Measurements from ENCODE around the gene FAM153A. TPM values are rescaled to one million over a fixed set of nuclear protein-coding genes. Genes with fewer than 3 reads are reported as not detected.
"Not testable (repeated sequence)": the region's sequence is repeated elsewhere in the genome, so short reads cannot be mapped to it uniquely, and the experiment has no call there.

The FAM153A gene
- under 1 TPM; 0.29 to 0.34 (median 0.32) TPM for polyA plus RNA-seq (ENCODE audit: insufficient read length in 4 of 4)

- DNase-seq (ENCODE audit: low read depth in 4 of 4, low spot score in 3 of 4) = not testable (repeated sequence)
These were observed at the start of gene FAM153A for GRCh38 chr5:177782792-177783633. Gene FAM153A (minus strand): TSS chr5:177782899.

DNA sequence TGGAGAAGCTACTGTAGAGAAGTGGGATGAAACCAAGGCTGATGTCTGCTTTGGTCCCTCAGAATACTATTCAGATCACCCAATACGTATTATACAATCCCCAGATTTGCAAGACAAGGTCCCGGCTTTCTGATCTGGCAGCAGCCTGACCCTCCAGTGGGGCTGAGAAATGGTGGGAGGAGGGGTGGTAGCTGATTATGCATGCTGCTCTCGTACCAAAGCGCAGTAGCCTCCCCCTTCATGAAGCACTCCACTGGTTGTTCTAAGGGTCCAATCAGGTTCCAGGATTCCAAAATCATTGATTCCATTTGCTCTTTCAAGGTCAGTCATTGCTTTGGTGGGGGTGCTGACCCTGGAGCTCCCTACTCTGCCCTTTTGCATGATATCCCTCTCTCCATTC is 49.6 kb upstream of the FAM153A start:
- not testable (repeated sequence) for DNase-seq (ENCODE audit: low read depth in 4 of 4, low spot score in 3 of 4)

- DNase-seq (ENCODE audit: low read depth in 4 of 4, low spot score in 3 of 4) = not testable (repeated sequence)
These were observed 43.4 kb upstream of the FAM153A start for GRCh38 chr5:177826073-177826472.

- DNase-seq (ENCODE audit: low read depth in 4 of 4, low spot score in 3 of 4) = not testable (repeated sequence)
These were observed 42.1 kb upstream of the FAM153A start for GRCh38 chr5:177824776-177825175.

DNA sequence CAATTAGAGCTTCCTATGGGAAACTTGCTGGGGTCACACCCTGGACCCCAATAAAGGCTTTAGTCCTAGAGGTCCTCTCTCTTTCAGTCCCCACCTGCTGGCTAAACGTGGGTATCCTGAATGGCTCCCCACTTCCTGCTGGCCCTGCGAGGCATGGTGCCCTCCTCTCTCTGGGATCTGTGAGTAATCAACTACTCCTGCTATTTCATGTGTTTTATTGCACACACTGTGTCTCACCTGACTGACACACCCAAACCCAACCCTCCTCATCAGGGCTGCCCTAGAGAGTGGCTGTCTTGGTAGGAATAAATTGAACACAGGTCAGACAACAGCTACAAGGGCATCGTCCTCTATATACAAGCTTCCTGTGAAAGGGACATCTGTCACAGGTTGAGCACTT is 39.8 kb upstream of the FAM153A start:
- not testable (repeated sequence) for DNase-seq (ENCODE audit: low read depth in 4 of 4, low spot score in 3 of 4)

DNA sequence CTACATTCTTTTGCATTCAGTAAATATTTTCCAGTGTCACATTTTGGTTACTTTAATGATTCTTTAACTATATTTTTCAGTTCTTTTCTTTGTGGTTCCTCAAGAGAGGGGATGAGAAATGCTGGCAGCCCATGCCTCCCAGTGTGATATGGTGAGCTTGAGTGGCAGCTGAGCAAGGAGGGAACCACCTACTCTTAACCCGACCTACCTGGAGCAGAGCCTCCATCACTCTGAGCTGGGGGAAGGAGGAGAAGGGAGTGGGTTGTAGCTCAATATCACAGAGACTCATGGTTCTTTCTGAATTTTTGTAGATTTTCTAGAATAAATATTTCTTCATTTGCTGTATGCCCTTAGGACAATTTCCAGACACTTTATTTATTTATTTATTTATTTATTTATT is 37.0 kb upstream of the FAM153A start:
- not testable (repeated sequence) for DNase-seq (ENCODE audit: low read depth in 4 of 4, low spot score in 3 of 4)

GRCh38 chr5:177812814-177813425 is 30.2 kb upstream of the FAM153A start:
- DNase-seq (ENCODE audit: low read depth in 4 of 4, low spot score in 3 of 4) = not testable (repeated sequence)

- not testable (repeated sequence) for DNase-seq (ENCODE audit: low read depth in 4 of 4, low spot score in 3 of 4)
These were observed 29.6 kb upstream of the FAM153A start for GRCh38 chr5:177812160-177812743.

DNA sequence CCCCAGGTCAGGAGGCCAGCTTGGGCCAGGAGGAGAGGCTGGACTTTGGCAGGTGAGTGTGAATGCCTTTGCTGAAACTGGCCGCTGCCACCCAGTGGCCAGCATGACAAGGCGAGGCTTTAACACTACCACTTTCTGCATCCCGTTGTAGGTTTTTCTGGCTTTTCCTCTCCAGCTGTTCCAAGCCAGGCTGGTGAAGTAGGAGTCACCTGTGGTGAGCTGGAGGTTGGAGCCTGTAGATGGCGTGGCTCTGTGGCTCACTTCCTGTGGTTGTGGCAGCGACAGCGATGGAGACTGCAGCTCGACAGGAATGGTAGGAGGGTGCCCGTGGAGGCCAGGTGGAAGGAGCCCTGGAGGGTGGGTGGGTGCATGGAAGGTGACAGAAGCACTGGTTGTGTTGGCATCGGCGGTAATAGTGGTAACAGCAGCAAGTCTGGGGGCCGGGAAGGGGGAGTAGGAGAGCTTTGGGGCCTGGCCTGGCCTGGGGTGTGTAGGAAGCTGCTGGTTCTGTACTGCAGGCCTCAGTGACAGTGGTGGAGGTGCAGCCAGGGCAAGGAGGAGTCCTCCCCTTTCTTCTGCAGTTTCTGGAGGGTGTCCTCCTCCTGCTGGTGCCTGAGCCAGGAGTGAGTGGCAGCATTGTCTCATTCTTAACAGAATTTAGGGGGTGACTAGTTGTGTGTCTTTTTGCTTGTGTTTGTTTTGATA is 26.7 kb upstream of the FAM153A start:
- DNase-seq (ENCODE audit: low read depth in 4 of 4, low spot score in 3 of 4) = not testable (repeated sequence)

- DNase-seq (ENCODE audit: low read depth in 4 of 4, low spot score in 3 of 4) = not testable (repeated sequence)
These were observed 25.7 kb upstream of the FAM153A start for GRCh38 chr5:177808420-177808819.

- DNase-seq (ENCODE audit: low read depth in 4 of 4, low spot score in 3 of 4) = not testable (repeated sequence)
These were observed 24.6 kb upstream of the FAM153A start for GRCh38 chr5:177807265-177807664.

GRCh38 chr5:177801427-177801826 is 18.7 kb upstream of the FAM153A start:
- not testable (repeated sequence) for DNase-seq (ENCODE audit: low read depth in 4 of 4, low spot score in 3 of 4)

- not testable (repeated sequence) for DNase-seq (ENCODE audit: low read depth in 4 of 4, low spot score in 3 of 4)
These were observed 15.6 kb upstream of the FAM153A start for GRCh38 chr5:177798237-177798840.

- DNase-seq (ENCODE audit: low read depth in 4 of 4, low spot score in 3 of 4) = not testable (repeated sequence)
These were observed 10.6 kb upstream of the FAM153A start for GRCh38 chr5:177793272-177793671.

GRCh38 chr5:177791649-177792048 is 8.9 kb upstream of the FAM153A start:
- not testable (repeated sequence) for DNase-seq (ENCODE audit: low read depth in 4 of 4, low spot score in 3 of 4)

DNA sequence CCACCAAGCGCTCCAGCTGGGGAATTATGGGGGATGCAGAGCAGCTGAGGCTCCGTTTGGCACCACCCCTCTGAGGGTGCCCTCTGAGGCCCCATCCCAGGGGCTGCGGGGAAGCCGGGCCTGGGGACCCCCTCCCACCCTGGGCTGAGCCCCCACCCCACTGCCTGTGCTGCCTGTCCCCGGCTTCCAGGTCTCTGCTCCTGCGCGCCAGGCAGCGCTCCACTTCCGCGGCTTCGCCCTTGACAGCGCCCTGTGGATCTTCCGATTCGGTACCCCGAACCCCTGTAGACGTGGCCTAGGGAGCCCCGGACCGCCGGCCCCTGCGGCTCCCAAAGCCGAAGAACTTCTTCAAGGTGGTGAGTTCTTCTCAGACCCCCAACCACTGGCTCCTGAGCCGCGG is 530 bp downstream of the FAM153A start:
- DNase-seq (ENCODE audit: low read depth in 4 of 4, low spot score in 3 of 4) = not testable (repeated sequence)

GRCh38 chr5:177771206-177771605 is 11.5 kb downstream of the FAM153A start:
- DNase-seq (ENCODE audit: low read depth in 4 of 4, low spot score in 3 of 4) = not testable (repeated sequence)

- DNase-seq (ENCODE audit: low read depth in 4 of 4, low spot score in 3 of 4) = not testable (repeated sequence)
These were observed 12.1 kb downstream of the FAM153A start for GRCh38 chr5:177770646-177771045.

DNA sequence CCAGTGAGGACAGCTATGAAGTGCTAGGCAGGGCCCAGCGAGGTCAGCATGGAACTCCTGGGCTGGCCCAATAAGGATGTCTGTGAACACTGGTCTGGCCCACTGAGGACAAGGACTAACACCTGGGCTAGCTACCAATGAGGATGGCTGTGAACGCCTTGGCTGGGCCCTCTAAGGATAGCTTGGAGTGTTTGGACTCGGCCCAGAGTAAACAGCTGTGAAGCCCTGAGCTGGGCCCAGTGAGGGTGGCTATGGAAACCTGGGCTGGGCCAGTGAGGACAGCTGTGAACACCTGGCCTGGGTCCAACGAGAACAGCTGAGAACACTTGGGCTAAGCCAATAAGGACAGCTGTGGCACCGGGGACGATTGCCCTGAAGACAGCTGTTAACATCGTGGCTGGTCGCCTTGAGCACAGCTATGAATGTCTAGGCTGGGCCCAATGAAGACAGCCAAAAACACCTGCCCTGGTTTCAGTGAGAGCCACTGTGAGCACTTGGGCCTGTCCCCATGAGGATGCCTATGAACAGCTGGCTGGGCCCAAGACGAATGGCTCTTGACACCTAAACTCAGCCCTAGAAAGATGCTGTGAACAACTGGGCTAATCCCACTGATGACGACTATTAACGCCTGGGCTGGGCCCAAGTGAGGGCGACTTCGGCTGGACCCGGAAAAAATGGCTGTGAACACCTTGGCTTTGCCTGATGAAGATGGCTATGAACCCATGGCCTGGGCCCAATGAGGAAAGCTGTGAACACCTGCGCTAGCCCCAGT is 18.8 kb downstream of the FAM153A start:
- not testable (repeated sequence) for DNase-seq (ENCODE audit: low read depth in 4 of 4, low spot score in 3 of 4)

Measured in right renal pelvis (tissue), 4 donors.